LNCaP clone FGC (cell line): ENCODE data around the gene CCNH.

ENCODE experiments used
- DNase-seq: peaks from one replicate; pipeline ENCODE4 v3.0.0-alpha.2; 2011; ENCODE audit warnings: low read depth
- H3K4me3 ChIP-seq: 2 replicates; pipeline ENCODE4 v1.5.1; 2011; ENCODE audit warnings: mild to moderate bottlenecking, low read depth, low read length, control low read depth
- CTCF ChIP-seq: IDR thresholded peaks from 2 replicates; pipeline ENCODE4 v1.5.1; 2012; ENCODE audit warnings: mild to moderate bottlenecking; ENCODE audit not compliant: control insufficient read depth, insufficient read depth; ENCODE audit errors: extremely low read depth

Gene CCNH

GRCh38 chr5:87404359-87404758 is 8.4 kb downstream of the CCNH start:
- TF ChIP-seq CTCF = no peak
- DNase-seq = no peak
- H3K4me3 ChIP-seq = no peak overlapping the region

- TF ChIP-seq CTCF = no peak
- H3K4me3 ChIP-seq = no peak overlapping the region
- no peak for DNase-seq
Observed at GRCh38 chr5:87403899-87404298, 8.8 kb downstream of the CCNH start.

GRCh38 chr5:87403409-87403808 is 9.3 kb downstream of the CCNH start:
- no peak for DNase-seq
- no peak overlapping the region for H3K4me3 ChIP-seq
- no peak for TF ChIP-seq CTCF

- DNase-seq = no peak
- no peak for TF ChIP-seq CTCF
Observed at GRCh38 chr5:87401626-87402025, 11.1 kb downstream of the CCNH start.

GRCh38 chr5:87400305-87400899 is 12.3 kb downstream of the CCNH start:
- DNase-seq = no peak
- H3K4me3 ChIP-seq = no peak overlapping the region
- TF ChIP-seq CTCF = peak; percentile 58

More at GRCh38 chr5:87401626-87402025, 11.1 kb downstream of the CCNH start:
- H3K4me3 ChIP-seq = no peak overlapping the region

- no peak for TF ChIP-seq CTCF
- DNase-seq = no peak
- H3K4me3 ChIP-seq = no peak overlapping the region
Observed at GRCh38 chr5:87399720-87400119, 13.0 kb downstream of the CCNH start.

GRCh38 chr5:87398981-87399614 is 13.6 kb downstream of the CCNH start:
- DNase-seq = no peak
- no peak overlapping the region for H3K4me3 ChIP-seq
- TF ChIP-seq CTCF = no peak
